M059J (cell line): ENCODE data around the gene FAM13A. TPM values are rescaled to one million over a fixed set of nuclear protein-coding genes. Genes with fewer than 3 reads are reported as not detected.

ENCODE experiments used
- DNase-seq: peaks from one replicate; pipeline ENCODE4 v3.0.0-alpha.2; 2012; ENCODE audit warnings: low read depth
- total RNA-seq: library from RNA; depleted of rRNA; stranded (reverse); fragments of >200 nt; shearing (Covaris generic); gene quantifications from 2 replicates; pipeline ENCODE4 v1.2.3, GENCODE V29; 2014

The FAM13A gene
- total RNA-seq, 1 experiment from 2014 or later, result 9.7 TPM

- no peak for DNase-seq
These were observed 213.8 kb downstream of the FAM13A start for GRCh38 chr4:88843067-88843685.

- no peak for DNase-seq
These were observed 215.3 kb downstream of the FAM13A start for GRCh38 chr4:88841635-88842034.

- DNase-seq, result no peak
These were observed 220.8 kb downstream of the FAM13A start for GRCh38 chr4:88836216-88836615.

DNA sequence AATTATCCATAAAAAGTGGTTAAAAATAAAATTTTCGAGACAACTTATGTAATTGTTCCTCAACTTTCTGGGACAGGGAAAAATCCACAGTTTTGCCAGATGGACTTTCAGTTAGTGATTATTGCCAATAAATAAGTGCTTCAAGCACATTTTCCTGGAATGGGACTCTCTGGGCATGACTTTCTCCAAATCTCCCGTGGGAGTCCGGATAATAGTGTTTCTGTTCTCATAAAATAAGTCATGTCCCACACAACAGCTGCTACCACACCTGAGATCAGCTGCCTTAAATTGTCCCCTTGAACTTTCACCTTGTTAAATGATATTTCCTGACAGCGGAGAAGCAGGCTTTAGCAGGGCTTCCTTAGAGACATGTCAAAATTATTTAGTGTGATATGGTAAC, 226.0 kb downstream of the FAM13A start:
- no peak for DNase-seq

DNA sequence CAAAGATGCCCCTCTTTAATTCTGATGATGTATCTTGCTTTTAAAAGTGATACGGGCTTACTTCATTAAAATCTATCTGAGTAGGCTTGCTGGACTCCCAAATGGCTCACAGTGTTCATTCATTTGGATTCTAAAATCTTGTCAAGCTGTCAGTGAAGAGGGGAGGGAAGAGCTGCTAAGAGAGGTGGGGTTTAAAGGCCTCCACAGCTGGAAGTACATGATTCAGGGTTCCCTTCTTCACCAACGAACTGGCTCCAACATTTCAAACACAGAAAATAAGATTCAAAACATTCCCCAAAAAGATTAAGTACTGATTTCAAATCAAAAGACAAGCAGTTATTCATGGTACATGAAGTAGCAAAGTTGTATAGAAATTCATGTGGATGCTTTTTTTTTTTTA, 226.4 kb downstream of the FAM13A start:
- no peak for DNase-seq

DNA sequence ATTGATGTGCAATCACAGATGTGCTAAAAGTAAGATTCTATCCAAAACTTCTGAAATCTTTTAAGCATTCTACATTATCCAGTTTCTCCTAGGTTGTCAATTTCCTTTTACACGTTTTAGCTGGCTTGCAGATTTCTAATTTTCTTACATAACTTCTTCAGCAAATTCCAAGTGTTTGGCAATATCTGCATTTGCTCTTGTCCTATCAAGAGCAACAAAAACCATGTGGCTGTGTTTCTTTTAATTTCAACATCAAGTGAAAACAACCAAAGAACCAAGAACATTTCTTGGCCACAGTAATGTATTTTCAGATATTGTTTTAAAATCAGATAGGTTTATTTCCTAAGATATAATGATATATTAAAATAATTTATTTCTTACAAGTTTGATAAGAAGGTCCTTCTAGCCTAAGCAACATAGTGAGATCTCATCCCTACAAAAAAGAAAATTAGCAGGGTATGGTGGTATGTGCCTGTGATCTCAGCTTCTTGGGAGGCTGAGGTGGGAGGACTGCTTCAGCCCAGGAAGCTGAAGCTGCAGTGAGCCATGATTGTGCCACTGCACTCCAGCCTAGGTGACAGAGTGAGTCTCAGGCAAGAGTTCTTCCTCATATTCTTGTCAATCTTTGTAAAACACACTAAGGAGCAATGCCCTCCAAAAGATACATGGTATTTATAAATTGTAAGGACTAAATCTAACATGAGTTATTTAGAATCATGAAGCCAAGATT, 228.0 kb downstream of the FAM13A start:
- DNase-seq, result no peak

- no peak for DNase-seq
These were observed 229.5 kb downstream of the FAM13A start for GRCh38 chr4:88827442-88827841.

DNA sequence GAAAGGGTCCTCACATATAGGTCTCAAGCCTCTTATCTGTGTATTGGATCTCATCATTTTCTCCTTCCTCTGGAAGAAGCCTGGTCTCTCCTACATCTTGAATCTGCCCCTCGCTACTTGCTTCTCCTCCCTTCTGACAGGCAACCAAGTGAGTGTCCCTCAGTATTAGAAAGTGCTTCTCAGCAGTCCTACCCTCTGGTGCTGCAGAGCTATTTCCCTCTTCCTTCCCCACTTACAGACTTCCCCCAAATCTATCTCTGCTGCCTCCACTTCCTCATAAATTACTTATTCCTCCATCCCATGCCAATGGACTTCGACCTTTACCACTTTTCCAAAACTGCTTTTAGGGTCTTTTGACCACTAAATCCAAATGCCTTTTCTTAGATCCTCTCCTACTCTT, 230.2 kb downstream of the FAM13A start:
- no peak for DNase-seq

DNA sequence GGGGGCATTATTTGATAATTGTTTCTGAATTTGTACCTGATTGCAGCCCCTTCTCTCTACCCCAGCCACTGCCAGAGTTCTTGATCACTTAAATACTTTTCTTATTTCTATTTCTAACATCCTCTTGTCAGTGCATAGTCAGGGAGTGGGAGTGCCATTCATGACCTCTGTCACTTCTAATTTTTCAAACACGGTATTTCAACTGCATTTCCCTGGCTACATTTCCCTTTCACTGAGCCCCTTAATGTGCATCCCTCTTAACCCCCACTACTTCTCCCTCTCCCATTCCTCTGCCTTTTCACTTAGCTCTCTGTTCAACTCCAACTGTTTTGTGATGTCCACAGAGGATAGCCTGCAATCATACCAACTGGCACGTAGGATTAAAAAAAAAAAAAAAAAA, 231.1 kb downstream of the FAM13A start:
- DNase-seq, result no peak

GRCh38 chr4:88823058-88823919, 233.7 kb downstream of the FAM13A start:
- DNase-seq, result peak; percentile 91

DNA sequence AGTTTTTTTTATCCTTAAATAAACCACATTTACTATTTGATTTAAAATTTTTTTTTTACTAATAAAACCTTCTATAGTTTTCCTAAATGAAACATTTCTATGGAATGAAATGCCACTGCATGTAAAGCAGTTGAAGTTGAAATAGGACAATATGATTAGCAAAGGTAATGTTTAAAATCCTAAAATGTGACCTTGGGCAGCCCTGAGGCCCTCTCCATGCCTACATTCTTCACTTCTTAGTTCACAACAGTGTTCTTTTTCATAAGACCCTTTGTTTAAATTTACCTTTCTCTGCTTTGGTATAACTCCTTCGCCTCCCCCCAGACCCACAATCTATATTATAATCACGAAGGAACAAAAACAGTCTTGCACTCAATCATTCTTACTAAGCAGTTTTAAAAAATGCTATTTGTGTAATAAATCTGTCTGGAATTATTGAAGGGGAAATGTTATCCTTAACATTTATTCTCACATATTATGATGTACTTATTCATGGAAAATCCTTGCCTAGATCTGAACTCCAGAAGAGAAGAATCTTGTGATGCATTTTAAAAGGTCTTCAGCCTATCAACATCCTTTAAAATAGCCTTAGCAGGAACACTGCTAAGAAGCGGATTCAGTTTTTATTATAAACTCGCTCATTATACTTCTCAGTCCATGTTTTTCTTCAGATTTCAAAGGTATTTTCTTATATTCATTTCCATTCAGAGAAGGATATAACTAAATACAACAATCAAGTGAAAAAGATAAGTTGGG, 234.8 kb downstream of the FAM13A start:
- no peak for DNase-seq

DNA sequence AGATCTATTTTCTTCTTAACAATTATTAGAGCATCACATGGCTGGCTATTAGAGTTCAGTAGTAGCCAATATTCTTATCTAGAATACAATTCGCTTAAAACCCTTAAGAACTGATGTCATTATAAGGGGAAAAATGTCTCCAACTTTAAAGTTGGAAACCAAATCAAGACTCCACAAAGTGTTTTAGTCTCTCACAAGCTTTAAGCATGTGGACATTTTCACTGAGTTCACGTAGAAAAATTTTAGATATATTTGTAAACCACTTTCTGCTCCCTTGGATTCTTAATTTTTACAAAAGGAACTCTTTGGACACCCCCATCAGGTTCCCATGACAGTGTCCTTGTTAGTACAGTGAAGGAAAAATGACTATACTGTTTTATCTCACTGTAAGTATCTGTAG, 235.5 kb downstream of the FAM13A start:
- no peak for DNase-seq

- DNase-seq, result no peak
These were observed 236.1 kb downstream of the FAM13A start for GRCh38 chr4:88820698-88821415.

- DNase-seq, result no peak
These were observed 236.9 kb downstream of the FAM13A start for GRCh38 chr4:88819818-88820697.

GRCh38 chr4:88818631-88819470, 238.1 kb downstream of the FAM13A start:
- peak; percentile 44 for DNase-seq

DNA sequence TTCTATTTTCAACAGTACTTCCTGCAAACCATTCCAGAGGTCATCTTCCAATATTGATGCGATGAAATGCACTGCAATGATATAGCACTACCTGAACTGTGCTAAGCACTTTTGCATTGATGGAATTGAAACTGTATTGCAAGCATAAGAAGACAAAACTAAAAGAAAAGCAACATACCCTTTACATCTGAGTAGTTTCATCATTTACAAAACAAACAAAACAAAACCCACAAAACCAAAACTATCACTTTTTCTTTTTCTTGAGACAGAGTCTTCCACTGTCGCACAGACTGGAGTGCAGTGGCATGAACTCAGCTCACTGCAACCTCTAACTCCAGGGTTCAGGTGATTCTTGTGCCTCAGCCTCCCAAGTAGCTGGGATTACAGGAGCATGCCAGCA, 239.2 kb downstream of the FAM13A start:
- no peak for DNase-seq

GRCh38 chr4:88816360-88816759, 240.6 kb downstream of the FAM13A start:
- DNase-seq, result no peak

GRCh38 chr4:88814043-88814617, 242.9 kb downstream of the FAM13A start:
- DNase-seq, result no peak

DNA sequence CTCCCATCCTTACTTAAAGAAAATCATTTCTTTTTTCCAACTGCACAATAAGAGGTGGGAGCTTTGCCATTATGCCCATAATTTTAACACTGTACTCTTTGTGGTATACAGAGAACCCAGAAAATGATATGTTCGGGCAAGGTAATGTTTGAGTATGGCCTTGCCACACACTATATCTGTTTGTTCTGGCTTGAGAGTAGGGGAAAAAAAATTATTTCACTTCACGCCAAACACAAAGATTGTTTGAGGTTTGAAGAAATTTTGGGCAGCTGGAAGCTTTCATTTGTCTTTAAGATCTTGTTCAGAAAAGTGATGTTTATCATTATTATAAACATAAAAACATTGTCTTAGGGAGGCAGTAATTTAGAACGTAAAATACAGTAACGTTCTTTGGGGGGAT, 244.0 kb downstream of the FAM13A start:
- DNase-seq, result no peak
